BJ (cell line): ENCODE results near the gene IBA57. TPM values are rescaled to one million over a fixed set of nuclear protein-coding genes. Genes with fewer than 3 reads are reported as not detected.
A peak's percentile ranks its signal among the peaks of the same experiment; 100 is the strongest.

Experiments used
- CTCF ChIA-PET: fragments of 350-600 bp; formaldehyde crosslinking; extraction: SDS; loops from one replicate; lab custom pipeline; 2021; ENCODE audit warnings: antibody characterized with exemption, inconsistent platforms; lab: Yijun Ruan, JAX
- POLR2A ChIA-PET: fragments of 300-600 bp; sonication (Branson Sonifier 250); formaldehyde crosslinking; extraction: SDS; loops from one replicate; lab custom pipeline; 2021; ENCODE audit warnings: antibody characterized with exemption; lab: Charles Lee
- DNase-seq: peaks from one replicate; pipeline ENCODE4 v3.0.0-alpha.2; 2011; ENCODE audit warnings: low read depth
- H3K27me3 ChIP-seq: 2 replicates; pipeline ENCODE4 v1.6.0; 2011; ENCODE audit warnings: low read length; ENCODE audit not compliant: control insufficient read depth, insufficient read depth
- H3K36me3 ChIP-seq: 2 replicates; pipeline ENCODE4 v1.5.1; 2011; ENCODE audit warnings: low read length; ENCODE audit not compliant: control insufficient read depth, insufficient read depth
- H3K4me3 ChIP-seq: 2 replicates; pipeline ENCODE4 v1.5.1; 2011; ENCODE audit warnings: low read depth, mild to moderate bottlenecking, control low read depth, low read length
- CTCF ChIP-seq: IDR thresholded peaks from 2 replicates; pipeline ENCODE4 v1.5.1; 2011; ENCODE audit warnings: low read depth, mild to moderate bottlenecking, control low read depth, inconsistent platforms, low read length, moderate library complexity; ENCODE audit not compliant: insufficient read depth
- polyA plus RNA-seq: library from polyadenylated mRNA; depleted of rRNA; stranded (reverse); fragments of >200 nt; gene quantifications from 2 replicates; pipeline ENCODE4 v1.2.3, GENCODE V29; 2011

The IBA57 gene
- polyA plus RNA-seq, 1 experiment: 2.8 TPM

GRCh38 chr1:228141226-228142044, 24.2 kb upstream of the IBA57 start:
- H3K36me3 ChIP-seq: peaks cover 14% of the 10 kb centered on the region
- peaks cover 3% of the 10 kb centered on the region for H3K27me3 ChIP-seq
- DNase-seq: no peak
- POLR2A ChIA-PET: interaction anchor here (0.7 kb wide), 1 partner anchor 25 kb away, joined by 3 read pairs; no protein-coding TSS in a partner anchor
- CTCF ChIA-PET: interaction anchor here (1.0 kb wide), 1 partner anchor 24 kb away, joined by 3 read pairs; no protein-coding TSS in a partner anchor
- no peak for TF ChIP-seq CTCF
- H3K4me3 ChIP-seq: peak overlapping the region; percentile 98

GRCh38 chr1:228142155-228142691, 23.4 kb upstream of the IBA57 start:
- Histone ChIP-seq H3K27me3 (no peaks in the 10 kb centered on the region), H3K4me3 (peak overlapping the region; percentile 9), H3K36me3 (peaks cover 18% of the 10 kb centered on the region)
- ChIA-PET POLR2A (interaction anchor here (0.6 to 0.7 kb wide), 2 partner anchors 18 to 24 kb away, joined by 3 read pairs; no protein-coding TSS in a partner anchor), CTCF (interaction anchor here (1.0 to 2.3 kb wide), 3 partner anchors 11 to 24 kb away, joined by 3 to 10 read pairs (median 8); partner anchors contain the start of gene IBA57)
- TF ChIP-seq CTCF: no peak
- no peak for DNase-seq

GRCh38 chr1:228142701-228143136, 22.9 kb upstream of the IBA57 start:
- CTCF ChIA-PET: interaction anchor here (1.1 to 2.3 kb wide), 2 partner anchors 12 to 23 kb away, joined by 8 to 10 read pairs; partner anchors contain the start of gene IBA57
- peaks cover 21% of the 10 kb centered on the region for H3K36me3 ChIP-seq
- no peak overlapping the region for H3K4me3 ChIP-seq
- POLR2A ChIA-PET: interaction anchor here (0.5 to 0.6 kb wide), 2 partner anchors 17 to 23 kb away, joined by 3 to 14 read pairs; partner anchors contain the start of gene IBA57
- no peaks in the 10 kb centered on the region for H3K27me3 ChIP-seq
- no peak for TF ChIP-seq CTCF
- DNase-seq: no peak

GRCh38 chr1:228143480-228144192, 22.0 kb upstream of the IBA57 start:
- H3K36me3 ChIP-seq: peaks cover 27% of the 10 kb centered on the region
- DNase-seq: no peak
- H3K4me3 ChIP-seq: no peak overlapping the region
- POLR2A ChIA-PET: no interaction called here
- no peaks in the 10 kb centered on the region for H3K27me3 ChIP-seq
- CTCF ChIA-PET: interaction anchor here (1.1 to 2.3 kb wide), 2 partner anchors 13 to 22 kb away, joined by 8 to 10 read pairs; partner anchors contain the start of gene IBA57
- no peak for TF ChIP-seq CTCF
